HPDE6-E6E7 (cell line): Measurements from ENCODE around the gene DCUN1D2.

Experiments used
- DNase-seq: peaks from one replicate; pipeline ENCODE4 v3.0.0; 2011; ENCODE audit warnings: missing footprints; ENCODE audit errors: extremely low spot score

The DCUN1D2 gene

DNA sequence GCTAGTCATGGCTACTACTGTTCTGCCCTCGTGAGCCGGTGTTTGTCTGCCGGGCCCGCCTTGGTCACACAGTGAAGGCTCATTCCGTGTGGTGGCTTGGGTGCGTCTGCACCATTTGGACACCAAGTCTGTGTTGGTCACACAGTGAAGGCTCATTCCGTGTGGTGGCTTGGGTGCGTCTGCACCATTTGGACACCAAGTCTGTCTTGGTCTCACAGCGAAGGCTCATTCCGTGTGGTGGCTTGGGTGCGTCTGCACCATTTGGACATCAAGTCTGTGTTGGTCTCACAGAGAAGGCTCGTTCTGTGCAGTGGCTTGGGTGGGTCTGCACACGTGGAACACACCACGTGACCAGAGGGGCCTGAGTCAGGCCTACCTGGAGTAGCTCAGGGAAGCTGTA is 29.0 kb upstream of the DCUN1D2 start:
- DNase-seq: no peak

DNA sequence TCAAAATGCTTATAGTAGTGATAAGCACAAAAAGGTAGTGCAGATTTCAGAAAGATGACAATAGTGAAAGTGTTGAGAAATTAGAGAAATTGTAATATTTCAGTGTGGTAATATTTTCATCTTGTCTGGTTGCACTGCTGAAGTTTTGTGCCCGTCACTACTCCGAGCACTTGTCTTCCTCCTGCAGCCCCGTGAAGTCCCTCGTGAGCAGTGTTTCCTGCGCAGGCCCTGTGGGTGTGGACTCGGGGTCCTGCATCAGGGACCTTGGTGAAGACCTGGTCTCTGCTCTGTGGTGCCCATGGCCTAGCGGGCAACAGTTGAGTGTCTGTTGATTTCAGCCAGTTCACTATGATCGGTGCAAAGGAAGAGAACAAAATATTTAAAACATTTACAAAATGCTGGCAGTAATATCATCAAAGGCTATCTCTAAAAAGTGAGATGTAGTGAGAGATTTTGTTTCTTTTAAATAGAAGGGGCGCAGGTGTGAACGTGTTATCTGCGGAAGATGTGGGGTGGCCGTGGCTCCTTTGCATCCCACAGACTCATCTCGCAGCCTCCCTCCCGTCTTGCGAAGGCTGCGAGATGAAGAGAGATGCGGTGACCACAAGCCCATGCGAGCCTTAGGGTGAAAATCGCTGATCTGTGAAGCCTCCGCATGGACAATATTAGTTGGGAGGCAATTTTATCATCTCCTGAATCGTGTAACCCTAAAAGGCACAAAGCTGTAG is 27.7 kb upstream of the DCUN1D2 start:
- no peak for DNase-seq

DNA sequence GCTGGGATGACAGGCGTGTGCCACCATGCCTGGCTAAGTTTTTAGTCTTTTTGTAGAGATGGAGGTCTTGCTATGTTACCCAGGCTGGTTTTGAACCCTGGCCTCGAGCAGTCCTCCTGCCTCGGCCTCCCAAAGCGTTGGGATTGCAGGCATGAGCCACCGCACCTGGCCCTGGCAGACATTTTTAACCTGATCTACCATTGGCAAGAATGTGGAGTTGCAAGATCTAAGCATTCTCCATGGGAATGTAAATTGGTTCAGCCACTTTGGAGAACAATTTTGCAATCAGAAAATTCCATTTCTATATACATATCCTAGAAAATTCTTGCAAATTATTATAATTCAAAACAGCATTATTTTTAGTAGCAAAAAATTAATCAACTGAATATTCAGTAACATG is 24.3 kb upstream of the DCUN1D2 start:
- DNase-seq: no peak

DNA sequence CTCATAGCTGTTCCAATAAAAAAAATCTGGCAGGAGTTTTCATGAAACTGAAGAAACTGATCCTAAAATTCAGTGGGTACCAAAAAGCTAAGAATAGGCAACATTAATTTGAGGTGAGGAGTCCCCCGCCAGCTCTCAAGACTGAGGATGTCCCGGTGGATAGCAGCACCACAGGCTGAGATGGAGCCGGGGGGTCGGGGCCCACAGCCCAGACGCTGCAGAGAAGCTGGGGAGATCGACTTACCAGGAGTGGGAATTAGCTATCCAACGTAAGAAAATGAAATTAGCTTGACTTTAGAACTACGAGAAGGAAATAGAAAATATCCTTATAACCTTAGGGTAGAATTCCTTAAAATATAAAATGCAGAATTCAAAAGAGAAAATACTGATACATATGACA is 23.2 kb upstream of the DCUN1D2 start:
- no peak for DNase-seq

DNA sequence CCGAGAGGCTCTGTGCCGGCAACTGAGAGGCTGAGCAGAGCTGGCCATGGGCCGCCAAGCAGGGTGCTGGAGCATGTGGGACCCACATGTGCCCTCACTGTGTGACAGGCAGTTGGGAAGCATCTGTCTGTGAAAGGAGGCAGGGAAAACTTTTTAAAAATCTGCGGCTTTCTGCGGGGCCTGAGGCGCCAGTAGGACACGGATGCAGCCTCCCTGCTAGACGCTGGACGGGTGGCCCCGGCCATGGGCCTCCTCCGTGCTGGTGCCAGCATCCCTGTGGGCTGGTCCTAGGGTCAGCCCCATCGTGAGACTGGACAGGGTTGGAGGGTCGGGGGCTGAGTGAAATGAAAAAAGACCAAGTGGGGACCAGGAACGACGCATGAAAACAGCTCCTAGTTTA is 20.9 kb upstream of the DCUN1D2 start:
- no peak for DNase-seq

DNA sequence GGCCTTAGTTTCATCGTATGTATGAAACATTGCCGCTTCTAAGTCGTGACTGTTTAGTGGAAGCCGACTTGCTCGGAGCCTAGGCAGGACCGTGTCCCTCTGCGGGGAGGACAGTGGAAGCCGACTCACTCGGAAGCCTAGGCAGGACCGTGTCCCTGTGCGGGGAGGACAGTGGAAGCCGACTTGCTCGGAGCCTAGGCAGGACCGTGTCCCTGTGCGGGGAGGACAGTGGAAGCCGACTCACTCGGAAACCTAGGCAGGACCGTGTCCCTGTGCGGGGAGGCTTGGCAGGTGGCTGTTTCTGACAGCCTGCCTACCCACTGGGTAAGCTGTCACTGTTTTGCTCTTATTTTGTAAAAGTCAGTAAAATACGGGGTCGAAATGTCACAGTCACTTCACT is 20.4 kb upstream of the DCUN1D2 start:
- no peak for DNase-seq

DNA sequence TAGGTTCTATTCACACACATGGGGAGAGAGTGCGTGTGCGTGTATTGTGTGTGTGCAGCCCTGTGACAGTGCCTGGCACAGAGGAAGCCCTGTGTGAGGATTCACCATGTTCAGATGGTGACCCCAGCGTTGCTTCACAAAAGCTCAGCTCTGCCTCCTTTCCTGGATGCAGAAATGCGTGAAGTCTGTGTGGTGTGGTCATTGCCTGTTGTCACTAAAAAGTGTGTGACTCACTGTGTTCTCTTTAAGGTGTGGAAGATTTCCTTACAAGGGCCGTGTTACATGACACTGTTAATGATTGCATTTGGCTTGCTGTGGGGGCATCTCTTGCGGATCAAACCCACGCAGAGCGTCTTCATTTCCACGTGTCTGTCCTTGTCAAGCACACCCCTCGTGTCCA is 19.5 kb upstream of the DCUN1D2 start:
- DNase-seq: no peak

DNA sequence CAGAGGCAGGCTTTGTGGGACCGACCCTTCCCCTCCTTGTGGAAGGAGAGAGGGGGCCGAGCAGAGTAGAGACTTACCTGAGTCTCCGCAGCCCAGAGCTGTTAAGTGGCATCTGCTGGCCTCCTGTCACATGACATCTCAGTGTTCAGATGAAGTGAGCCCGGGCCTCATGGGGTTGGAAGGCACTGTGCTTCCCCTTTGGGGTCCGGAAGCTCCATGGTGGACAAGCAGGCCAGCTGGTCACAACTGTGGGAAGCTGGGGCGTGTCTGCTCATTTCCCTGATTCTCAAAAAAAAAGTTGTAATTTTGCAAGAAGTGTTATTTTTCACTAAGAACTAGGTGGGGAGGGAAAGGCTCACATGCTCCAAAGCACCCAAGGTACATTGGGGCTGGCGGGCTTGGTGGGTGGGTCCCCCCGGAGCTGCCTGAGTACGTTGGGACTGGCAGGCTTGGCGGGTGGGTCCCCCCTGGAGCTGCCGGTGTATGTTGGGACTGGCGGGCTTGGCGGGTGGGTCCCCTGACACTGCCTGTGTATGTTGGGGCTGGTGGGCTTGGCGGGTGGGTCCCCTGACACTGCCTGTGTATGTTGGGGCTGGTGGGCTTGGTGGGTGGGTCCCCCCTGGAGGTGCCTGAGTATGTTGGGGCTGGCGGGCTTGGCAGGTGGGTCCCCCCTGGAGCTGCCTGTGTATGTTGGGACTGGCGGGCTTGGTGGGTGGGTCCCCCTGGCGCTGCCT is 18.2 kb upstream of the DCUN1D2 start:
- no peak for DNase-seq

DNA sequence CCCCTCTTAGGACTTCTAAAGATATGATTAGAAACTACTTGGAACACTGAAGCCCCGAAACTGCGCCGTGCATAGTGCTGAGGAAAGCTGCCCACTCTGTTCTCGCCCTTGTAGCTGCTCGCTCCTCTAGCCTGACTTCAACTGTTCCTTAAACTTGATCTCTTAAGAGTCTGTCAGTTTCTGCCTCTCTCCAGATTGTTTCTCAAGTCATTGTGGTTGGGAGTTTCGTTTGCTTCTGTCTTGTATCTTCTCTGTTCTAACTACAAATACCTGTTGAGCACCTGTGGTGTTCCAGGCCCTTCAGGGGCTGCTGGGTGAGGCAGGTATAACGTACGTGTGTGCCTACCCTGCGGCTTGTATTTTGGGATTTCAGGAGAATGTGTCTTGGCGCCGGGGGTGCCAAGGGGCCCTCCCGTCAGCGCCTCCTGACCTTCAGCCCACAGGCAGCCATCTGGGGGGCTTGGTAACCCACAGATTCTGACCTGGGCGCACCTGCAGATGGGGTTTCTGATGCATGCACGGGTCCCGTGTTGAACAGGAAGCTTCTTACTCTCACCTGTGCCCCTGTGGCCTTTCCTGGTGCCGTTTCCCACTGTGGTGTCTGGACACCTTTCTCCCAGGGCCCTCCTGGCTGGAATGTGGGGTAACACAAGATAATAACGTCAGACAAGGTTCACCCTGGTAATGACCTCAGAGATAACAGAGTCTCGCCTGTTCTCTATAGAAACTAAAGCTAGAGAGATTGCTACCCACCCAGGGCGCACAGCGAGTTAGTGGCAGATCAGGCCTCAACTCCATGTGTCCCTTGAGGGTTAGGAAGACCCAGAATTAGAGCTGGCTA is 17.2 kb upstream of the DCUN1D2 start:
- DNase-seq: no peak

DNA sequence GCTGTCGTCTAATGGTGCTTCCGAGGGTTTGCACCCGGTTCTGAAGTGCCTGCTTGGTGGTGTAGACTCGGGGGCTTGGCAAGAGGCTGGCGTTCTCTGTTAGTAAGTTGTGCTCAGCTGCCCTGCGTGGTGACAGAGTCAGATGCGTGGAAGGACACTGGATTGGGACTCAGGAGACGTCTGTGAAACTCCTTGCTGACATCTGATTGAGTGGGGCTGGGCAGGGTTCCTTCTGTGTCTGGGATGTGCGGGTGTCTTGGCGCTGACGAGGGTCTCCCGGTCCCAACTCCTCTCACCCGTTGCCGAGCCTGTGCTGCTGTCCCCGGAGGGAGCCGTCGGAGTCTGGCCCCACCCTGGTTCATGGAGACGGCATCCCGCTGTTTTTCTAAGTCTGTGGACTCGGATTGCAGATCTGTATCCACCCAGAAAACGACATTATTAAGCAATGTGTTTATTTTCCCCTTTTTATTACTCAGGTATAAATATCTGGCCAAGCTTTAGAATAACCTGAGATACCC is 16.4 kb upstream of the DCUN1D2 start:
- no peak for DNase-seq

DNA sequence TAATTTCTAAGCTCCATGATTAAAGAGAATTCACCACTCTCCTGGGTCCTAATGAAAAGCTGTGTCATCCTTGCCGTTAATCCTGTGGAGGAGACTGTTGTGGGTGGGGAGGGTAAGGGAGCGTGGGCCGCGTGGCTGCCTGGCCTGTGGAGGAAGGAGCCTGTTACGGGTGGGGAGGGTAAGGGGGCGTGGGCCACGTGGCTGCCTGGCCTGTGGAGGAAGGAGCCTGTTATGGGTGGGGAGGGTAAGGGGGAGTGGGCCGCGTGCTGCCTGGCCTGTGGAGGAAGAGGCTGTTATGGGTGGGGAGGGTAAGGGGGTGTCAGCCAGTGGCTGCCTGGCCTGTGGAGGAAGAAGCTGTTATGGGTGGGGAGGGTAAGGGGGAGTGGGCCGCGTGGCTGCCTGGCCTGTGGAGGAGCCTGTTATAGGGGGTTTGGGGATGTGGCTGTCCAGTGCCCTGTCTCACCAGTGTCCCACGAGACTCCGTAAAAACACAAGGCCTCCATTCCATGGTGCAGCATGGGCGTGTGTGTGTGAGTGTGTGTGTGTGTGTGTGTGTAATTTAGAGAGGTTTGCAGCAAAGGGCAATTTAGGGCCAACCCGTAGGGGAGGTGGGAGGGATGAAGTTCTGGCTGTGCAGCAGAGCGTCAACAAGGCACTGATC is 15.6 kb upstream of the DCUN1D2 start:
- DNase-seq: no peak

DNA sequence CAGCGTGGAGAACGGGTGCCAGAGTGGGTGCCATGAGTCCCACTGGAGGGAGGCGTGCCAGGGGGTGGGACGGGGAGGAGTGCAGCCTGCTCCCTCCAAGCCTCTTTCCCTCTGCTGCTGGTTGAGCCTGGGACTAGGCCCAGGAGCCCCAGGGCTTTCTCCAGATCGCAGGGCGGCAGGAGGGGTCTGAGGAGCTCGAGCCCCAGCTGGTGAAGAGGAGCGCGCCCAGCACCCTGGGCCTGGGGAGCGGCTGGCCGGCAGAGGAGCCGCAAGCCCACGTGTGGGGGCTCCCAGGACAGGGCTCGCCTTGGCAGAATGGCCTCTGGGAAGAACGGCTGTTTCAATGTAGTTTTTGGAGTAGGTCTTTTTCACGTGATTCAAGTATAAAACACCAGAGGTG is 12.2 kb upstream of the DCUN1D2 start:
- no peak for DNase-seq

DNA sequence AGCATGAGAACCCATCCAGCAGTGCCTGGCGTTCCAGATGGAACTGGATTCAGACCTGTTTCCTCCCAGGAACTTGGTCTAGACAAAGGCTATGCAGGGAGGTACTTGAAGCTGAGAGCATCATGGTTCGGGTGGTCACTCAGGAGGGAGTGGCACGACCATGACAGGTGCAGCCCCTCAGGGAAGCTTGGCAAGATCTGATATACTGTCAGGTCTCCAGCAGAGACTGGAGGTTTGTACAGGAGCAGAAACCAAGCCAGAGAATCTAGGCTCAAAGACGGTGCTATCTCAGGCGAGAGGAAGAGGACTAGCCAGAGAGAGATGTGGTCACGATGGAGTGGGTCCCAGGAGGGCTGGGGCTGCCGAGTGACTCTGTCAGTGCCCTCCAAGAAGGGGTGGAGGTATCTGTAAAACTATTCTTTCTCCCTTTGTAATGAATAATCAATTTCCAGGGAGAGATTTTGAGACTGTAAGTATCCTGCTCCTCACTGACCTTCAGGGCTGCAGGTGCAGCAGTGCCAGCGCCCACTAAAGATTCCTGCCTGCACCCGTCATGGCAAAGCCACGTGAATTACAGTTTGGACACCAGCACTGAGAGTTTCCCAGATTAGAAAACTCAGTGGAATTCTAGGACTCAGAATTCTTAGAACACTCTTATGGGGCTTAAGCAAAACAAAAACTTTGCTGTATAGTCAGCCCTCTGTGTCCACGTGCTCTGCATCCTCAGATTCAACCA is 10.2 kb upstream of the DCUN1D2 start:
- no peak for DNase-seq

DNA sequence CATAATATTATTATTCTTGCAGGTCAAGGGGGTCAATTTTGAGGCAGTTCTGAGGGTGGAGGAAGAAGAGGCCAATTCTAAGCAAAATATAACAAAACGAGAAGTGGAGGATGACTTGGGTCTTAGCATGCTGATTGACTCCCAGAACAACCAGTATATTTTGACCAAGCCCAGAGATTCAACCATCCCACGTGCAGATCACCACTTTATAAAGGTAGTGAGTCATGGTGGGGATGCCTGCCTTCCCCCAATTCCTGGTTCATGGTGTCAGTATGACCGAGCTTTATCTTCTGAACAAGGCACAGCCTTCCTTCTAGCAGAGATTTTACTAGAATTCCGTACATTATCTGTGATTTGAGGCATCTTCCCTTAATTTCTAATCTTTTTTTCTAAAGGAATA is 9.4 kb upstream of the DCUN1D2 start:
- DNase-seq: no peak

DNA sequence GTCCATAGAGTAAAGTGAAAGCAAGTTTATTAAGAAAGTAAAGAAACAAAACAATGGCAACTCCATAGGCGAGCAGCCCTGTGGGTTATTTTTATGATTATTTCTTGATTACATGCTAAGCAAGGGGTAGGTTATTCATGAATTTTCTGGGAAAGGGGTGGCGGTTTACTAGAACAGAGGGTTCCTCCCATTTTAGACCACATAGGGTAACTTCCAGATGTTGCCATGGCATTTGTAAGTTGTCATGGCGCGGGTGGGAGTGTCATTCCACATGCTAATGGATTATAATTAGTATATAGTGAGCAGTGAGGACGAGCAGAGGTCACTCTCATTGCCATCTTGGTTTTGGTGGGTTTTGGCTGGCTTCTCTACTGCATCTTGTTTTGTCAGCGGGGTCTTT is 8.4 kb upstream of the DCUN1D2 start:
- DNase-seq: no peak

DNA sequence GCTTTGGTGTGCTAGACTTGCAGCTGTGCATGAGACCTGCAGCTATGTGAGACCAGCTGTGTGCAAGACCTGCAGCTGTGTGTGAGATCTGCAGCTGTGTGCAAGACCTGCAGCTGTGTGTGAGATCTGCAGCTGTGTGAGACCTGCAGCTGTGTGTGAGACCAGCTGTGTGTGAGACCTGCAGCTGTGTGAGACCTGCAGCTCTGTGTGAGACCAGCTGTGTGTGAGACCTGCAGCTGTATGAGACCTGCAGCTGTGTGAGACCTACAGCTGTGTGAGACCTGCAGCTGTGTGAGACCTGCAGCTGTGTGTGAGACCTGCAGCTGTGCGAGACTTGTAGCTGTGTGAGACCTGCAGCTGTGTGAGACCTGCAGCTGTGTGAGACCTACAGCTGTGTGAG is 6.7 kb upstream of the DCUN1D2 start:
- no peak for DNase-seq

DNA sequence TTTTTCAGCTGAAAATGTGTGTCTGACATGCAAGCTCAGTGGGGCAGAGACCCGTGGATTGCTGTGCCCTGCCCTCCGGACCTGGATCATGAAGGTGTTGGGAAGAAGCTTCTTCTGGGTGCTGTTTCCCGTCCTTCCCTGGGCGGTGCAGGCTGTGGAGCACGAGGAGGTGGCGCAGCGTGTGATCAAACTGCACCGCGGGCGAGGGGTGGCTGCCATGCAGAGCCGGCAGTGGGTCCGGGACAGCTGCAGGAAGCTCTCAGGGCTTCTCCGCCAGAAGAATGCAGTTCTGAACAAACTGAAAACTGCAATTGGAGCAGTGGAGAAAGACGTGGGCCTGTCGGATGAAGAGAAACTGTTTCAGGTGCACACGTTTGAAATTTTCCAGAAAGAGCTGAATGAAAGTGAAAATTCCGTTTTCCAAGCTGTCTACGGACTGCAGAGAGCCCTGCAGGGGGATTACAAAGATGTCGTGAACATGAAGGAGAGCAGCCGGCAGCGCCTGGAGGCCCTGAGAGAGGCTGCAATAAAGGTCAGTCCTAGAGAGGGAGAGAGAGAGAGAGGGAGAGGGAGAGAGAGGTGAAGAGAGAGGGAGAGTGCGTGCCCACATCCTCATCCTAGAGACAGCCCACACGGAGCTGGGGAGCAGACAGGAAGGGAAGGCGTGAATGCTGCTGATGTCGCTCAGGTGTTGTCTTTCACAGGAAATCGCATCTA is 5.1 kb upstream of the DCUN1D2 start:
- DNase-seq: no peak

DNA sequence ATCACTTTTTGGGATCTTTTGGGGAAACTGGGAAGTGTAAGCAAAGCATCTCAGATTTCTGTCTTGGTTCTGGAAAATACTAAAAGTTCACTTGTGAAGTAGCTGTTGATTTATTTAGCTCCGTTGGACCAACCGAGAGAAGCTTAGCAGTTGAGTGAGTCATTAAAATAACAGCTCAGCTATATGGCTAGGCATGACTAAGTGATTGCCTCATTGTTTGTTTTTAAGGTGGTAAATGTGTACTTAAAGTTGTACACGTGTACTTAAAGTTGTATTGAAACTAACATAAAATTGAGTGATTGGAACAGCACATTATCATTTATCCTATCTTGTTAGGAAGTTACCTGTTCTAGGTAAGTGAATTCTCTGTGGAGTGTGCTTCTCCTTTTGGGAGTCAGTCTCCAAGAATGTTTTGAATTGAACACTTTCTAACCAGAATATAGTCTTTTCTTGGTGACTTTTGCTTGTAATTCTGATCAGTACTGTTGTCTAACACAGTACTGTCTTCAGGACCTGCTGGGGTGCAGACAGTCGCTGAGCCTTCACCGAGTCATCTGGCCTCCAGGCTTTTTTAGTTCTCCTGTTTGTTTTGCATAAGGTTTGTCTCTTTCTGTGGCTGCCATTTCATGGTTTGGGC is 2.9 kb upstream of the DCUN1D2 start:
- DNase-seq: peak; percentile 78

DNA sequence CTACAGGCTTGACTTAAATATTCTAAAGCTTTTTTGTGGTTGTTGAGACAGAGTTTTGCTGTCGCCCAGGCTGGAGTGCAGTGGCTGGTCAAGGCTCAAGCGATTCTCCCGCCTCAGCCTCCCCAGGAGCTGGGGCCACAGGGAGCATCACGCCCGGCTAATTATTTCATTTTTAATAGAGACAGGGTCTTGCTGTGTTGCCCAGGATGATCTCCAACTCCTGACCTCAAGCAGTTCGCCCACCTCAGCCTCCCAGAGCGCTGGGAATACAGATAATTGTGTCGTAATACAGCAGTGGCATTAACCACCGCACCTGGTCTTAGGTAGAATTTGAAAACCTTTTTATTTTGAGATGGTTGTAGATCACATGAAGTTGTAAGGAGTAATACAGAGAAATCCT is 1.5 kb upstream of the DCUN1D2 start:
- no peak for DNase-seq

DNA sequence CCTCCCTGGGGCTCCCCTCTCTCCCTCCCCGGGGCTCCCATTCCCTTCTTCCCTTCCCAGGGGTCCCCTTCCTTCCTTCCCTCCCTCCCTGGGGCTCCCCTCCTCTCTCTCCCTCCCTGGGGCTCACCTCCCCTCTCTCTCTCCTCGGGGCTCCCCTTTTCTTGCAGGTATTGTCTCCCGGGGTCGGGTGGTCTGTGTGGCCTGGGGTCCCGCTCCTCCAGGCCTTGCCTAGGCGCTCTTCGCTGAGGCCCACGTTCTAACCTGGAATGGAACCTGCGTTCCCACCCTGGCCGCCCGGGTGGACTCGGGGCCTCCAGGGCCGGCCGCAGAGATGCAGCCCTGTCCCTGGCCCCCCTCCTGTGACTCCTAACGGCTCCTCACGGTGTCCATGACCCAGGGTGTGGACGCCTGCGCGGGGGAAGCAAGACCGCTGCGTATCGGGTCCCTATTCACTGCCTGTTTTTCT is 940 bp upstream of the DCUN1D2 start:
- DNase-seq: peak; percentile 27
